C4-2B (cell line): Measurements from ENCODE around the gene ZHX3.

Experiments used
- ZFX ChIP-seq: fragments of 450-650 bp; IDR thresholded peaks from 2 replicates; pipeline ENCODE4 v1.6.1; 2017
- TF ChIP-seq, protein P1 (sequence below): fragments of 450-650 bp; conservative IDR thresholded peaks from 2 replicates; pipeline ENCODE4 v1.5.1; 2017; ENCODE audit warnings: mild to moderate bottlenecking

DNA sequence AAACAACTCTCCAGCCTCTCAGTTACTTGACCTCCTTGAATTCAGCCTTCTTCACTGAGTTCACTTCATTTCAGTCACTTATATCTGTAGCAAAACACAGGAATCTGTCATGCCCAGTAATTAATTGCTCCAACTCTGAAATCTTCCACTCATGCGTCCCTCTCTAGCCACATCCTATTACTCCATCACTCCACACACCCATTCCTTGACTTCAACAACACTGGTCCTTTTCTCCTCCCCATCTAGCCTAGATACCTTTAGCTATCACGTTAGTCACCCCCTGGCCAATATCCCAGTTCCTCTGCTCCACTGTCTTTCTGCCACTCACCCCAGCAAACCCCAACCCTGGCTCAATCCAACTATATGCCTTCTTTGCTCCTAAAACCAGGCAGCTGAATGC lies 7.7 kb downstream of the ZHX3 start:
- TF ChIP-seq, protein P1, sequence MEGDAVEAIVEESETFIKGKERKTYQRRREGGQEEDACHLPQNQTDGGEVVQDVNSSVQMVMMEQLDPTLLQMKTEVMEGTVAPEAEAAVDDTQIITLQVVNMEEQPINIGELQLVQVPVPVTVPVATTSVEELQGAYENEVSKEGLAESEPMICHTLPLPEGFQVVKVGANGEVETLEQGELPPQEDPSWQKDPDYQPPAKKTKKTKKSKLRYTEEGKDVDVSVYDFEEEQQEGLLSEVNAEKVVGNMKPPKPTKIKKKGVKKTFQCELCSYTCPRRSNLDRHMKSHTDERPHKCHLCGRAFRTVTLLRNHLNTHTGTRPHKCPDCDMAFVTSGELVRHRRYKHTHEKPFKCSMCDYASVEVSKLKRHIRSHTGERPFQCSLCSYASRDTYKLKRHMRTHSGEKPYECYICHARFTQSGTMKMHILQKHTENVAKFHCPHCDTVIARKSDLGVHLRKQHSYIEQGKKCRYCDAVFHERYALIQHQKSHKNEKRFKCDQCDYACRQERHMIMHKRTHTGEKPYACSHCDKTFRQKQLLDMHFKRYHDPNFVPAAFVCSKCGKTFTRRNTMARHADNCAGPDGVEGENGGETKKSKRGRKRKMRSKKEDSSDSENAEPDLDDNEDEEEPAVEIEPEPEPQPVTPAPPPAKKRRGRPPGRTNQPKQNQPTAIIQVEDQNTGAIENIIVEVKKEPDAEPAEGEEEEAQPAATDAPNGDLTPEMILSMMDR: no peak
- no peak for TF ChIP-seq ZFX
